HL-60 (cell line): ENCODE measurements around the gene MAFB.

Experiments
- GABPA ChIP-seq: IDR thresholded peaks from 2 replicates; pipeline ENCODE4 v1.6.1; 2012; ENCODE audit warnings: low read depth
- POLR2AphosphoS5 ChIP-seq: IDR thresholded peaks from 2 replicates; pipeline ENCODE4 v1.6.1; 2012; ENCODE audit warnings: low read depth
- TF ChIP-seq, protein P1 (sequence below): IDR thresholded peaks from one replicate; pipeline ENCODE4 v1.5.1; 2011; ENCODE audit warnings: low read length, control low read depth, inconsistent platforms; ENCODE audit not compliant: insufficient read depth

DNA sequence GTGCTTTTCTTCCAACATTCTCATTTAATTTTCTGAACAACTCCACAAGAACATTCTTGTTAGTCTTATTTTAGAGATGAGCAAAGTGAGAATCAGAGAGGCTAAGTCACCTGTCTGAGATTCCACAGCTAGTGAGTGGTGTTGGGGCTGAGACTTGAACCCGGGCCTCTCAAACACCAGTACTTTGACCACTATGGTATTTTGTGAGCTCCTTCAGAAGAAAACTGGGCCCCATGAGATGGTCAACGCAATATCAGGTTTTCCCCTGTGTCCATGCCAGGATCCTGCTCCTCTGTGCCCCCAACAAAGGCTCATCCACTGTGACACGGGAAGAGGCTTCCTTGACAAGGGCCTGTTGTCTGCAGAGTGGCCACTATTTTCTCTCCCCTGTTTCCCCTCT lies 51.9 kb downstream of the MAFB start:
- TF ChIP-seq, protein P1, sequence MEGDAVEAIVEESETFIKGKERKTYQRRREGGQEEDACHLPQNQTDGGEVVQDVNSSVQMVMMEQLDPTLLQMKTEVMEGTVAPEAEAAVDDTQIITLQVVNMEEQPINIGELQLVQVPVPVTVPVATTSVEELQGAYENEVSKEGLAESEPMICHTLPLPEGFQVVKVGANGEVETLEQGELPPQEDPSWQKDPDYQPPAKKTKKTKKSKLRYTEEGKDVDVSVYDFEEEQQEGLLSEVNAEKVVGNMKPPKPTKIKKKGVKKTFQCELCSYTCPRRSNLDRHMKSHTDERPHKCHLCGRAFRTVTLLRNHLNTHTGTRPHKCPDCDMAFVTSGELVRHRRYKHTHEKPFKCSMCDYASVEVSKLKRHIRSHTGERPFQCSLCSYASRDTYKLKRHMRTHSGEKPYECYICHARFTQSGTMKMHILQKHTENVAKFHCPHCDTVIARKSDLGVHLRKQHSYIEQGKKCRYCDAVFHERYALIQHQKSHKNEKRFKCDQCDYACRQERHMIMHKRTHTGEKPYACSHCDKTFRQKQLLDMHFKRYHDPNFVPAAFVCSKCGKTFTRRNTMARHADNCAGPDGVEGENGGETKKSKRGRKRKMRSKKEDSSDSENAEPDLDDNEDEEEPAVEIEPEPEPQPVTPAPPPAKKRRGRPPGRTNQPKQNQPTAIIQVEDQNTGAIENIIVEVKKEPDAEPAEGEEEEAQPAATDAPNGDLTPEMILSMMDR, result no peak
- TF ChIP-seq POLR2AphosphoS5, result no peak
- no peak for TF ChIP-seq GABPA
